Pancreas (tissue), 10 donors: ENCODE results near the gene ARHGEF38. TPM values are rescaled to one million over a fixed set of nuclear protein-coding genes. Genes with fewer than 3 reads are reported as not detected.

Source experiments
- ATAC-seq, 4 donors: fragments of 200-7000 bp; cut with Tn5 transposase; one replicate each; pipeline versions ENCODE4 v1.8.0 to v1.9.1; 2020; ENCODE audit warnings: mild to moderate bottlenecking in 4 of 4, moderate library complexity in 4 of 4
- DNase-seq, 6 donors: peaks; one replicate each; pipeline ENCODE4 v3.0.0-alpha.2; 2020
- FAIRE-seq: peaks from 2 replicates; lab custom pipeline; 2012; peaks lifted over from hg19 to GRCh38; lab: Jason Lieb, UNC
- H3K27ac ChIP-seq, 4 donors: fragments of 200-600 bp; sonication (generic); 1 replicate in 3 of 4; 2 replicates in 1 of 4; pipeline versions ENCODE4 v1.5.0 to v1.8.0; 2020
- H3K27me3 ChIP-seq, 4 donors: fragments of 200-600 bp; one replicate each; pipeline ENCODE4 v1.8.0; 2021
- H3K36me3 ChIP-seq, 3 donors: fragments of 200-600 bp; sonication (generic) in 1 of 3; one replicate each; pipeline versions ENCODE4 v1.5.0 to v1.8.0; 2020 to 2021
- H3K4me1 ChIP-seq, 3 donors: fragments of 200-600 bp; one replicate each; pipeline ENCODE4 v1.8.0; 2021
- H3K4me3 ChIP-seq, 4 donors: fragments of 200-600 bp; sonication (generic) in 2 of 4; one replicate each; pipeline versions ENCODE4 v1.5.0 to v1.8.0; 2020 to 2021
- H3K9me3 ChIP-seq, 4 donors: fragments of 200-600 bp; one replicate each; pipeline ENCODE4 v1.8.0; 2021
- CTCF ChIP-seq, 4 donors: fragments of 200-600 bp; sonication (generic) in 3 of 4; IDR thresholded peaks; one replicate each; pipeline versions ENCODE4 v1.5.0 to v1.8.0; 2021; ENCODE audit warnings: antibody characterized with exemption in 4 of 4
- WGBS, 2 donors: extraction: QIAGEN DNeasy Blood & Tissue Kit; methylation state at CpG; one replicate each; pipeline ENCODE4 v1.1.7; 2013; 5-methylcytosine and 5-hydroxymethylcytosine counted together
- intact Hi-C, 3 donors: fragments of 100-400 bp; cut with DNase I; formaldehyde crosslinking; loops; one replicate each; pipeline versions ENCODE4 v1.11.1 to v1.14.2; 2022
- polyA plus RNA-seq, 2 donors: library from polyadenylated mRNA; stranded (reverse); fragments of 200-250 nt; gene quantifications; one replicate each; pipeline ENCODE4 v1.2.3, GENCODE V29; 2013
- total RNA-seq, 6 donors: library from RNA; stranded (reverse); fragmentation: NEBNext Ultra II Directional in 4 of 6; extraction: Animal tissue kit (Norgen Biotek cat#: 25700) in 4 of 6; gene quantifications; one replicate each; pipeline versions ENCODE4 v1.2.1 to v1.2.4, GENCODE V29; 2021 to 2023
- donor health status: healthy with polysubstance abuse.
- donor health status: DM: no; HTN: no; CAD: no; lungs with moderate emphysema.
- donor health status: DM: no; HTN: no; CAD: no.
- donor health status: control.
- donor health status: control.
- donor health status: Bipolar disorder and iron deficiency.
- donor health status: DM: yes; HTN: yes; CAD: no.
- donor health status: DM: no; HTN: no; CAD: no.
- donor health status: DM: no; HTN: no; CAD: no.
- donor health status: DM: yes; HTN: yes; CAD: no.

ARHGEF38 gene
- total and polyA plus RNA-seq, 8 donors = 5.0 to 19.2 (median 8.2) TPM

- no peak for DNase-seq
- no peak for TF ChIP-seq CTCF (IDR thresholded peaks at IDR 0.05)
- ATAC-seq = no peak
- Histone ChIP-seq H3K27me3 (no peaks in the 10 kb centered on the region), H3K9me3 (no peaks in the 10 kb centered on the region), H3K27ac (no peak overlapping the region), H3K4me3 (no peak overlapping the region), H3K4me1 (no peaks in the 10 kb centered on the region), H3K36me3 (no peaks in the 10 kb centered on the region)
- intact Hi-C loops = loop anchor here in 1 of 3 donors (10.0 kb wide), 1 partner anchor 205 kb away; no protein-coding TSS in a partner anchor
- 71 to 74% methylated on average over 1 of the region's 1 CpG for WGBS, 2 donors
- FAIRE-seq = no peak
Observed at GRCh38 chr4:105509714-105510113, 42.7 kb upstream of the ARHGEF38 start.

GRCh38 chr4:105510245-105510644 lies 42.2 kb upstream of the ARHGEF38 start:
- 66 to 73% methylated on average over 2 of the region's 2 CpGs for WGBS, 2 donors
- intact Hi-C loops = loop anchor here in 1 of 3 donors (10.0 kb wide), 1 partner anchor 205 kb away; no protein-coding TSS in a partner anchor
- DNase-seq = no peak
- no peak for TF ChIP-seq CTCF (IDR thresholded peaks at IDR 0.05)
- H3K27ac ChIP-seq = no peak overlapping the region
- ATAC-seq = no peak
- H3K36me3 ChIP-seq = no peaks in the 10 kb centered on the region
- FAIRE-seq = no peak
- H3K4me3 ChIP-seq = no peak overlapping the region
- no peaks in the 10 kb centered on the region for H3K9me3 ChIP-seq
- H3K4me1 ChIP-seq = no peaks in the 10 kb centered on the region
- no peaks in the 10 kb centered on the region for H3K27me3 ChIP-seq

GRCh38 chr4:105520819-105521790 lies 31.3 kb upstream of the ARHGEF38 start:
- intact Hi-C loops = no loop called here
- WGBS, 2 donors = 11 to 12% methylated on average over 3 of the region's 3 CpGs
- H3K27me3 ChIP-seq = no peaks in the 10 kb centered on the region
- FAIRE-seq = peak; percentile 20
- TF ChIP-seq CTCF (IDR thresholded peaks at IDR 0.05) = peak; percentile 18 to 55 (median 48)
- H3K4me1 ChIP-seq = no peaks in the 10 kb centered on the region
- no peaks in the 10 kb centered on the region for H3K36me3 ChIP-seq
- no peak overlapping the region for H3K4me3 ChIP-seq
- peak; percentile 80 to 98 (median 92) for ATAC-seq
- DNase-seq = peak in 3 of 6 donors; percentile 23 to 58 (median 36)
- H3K27ac ChIP-seq = no peak overlapping the region
- H3K9me3 ChIP-seq = no peaks in the 10 kb centered on the region

- ATAC-seq = no peak
- no peaks in the 10 kb centered on the region for H3K4me1 ChIP-seq
- 95 to 97% methylated on average over 15 of the region's 15 CpGs for WGBS, 2 donors
- no peaks in the 10 kb centered on the region for H3K36me3 ChIP-seq
- H3K4me3 ChIP-seq = no peak overlapping the region
- no peaks in the 10 kb centered on the region for H3K27me3 ChIP-seq
- intact Hi-C loops = no loop called here
- no peak for FAIRE-seq
- DNase-seq = peak in 1 of 6 donors; percentile 46
- H3K27ac ChIP-seq = no peak overlapping the region
- no peak for TF ChIP-seq CTCF (IDR thresholded peaks at IDR 0.05)
- no peaks in the 10 kb centered on the region for H3K9me3 ChIP-seq
Observed at GRCh38 chr4:105526656-105527055, 25.8 kb upstream of the ARHGEF38 start.
